C4-2B (cell line): ENCODE results near the gene PTPRN2.

Source experiments
- CTCF ChIP-seq: fragments of 450-650 bp; conservative IDR thresholded peaks from 2 replicates; pipeline ENCODE4 v1.5.1; 2017; ENCODE audit warnings: mild to moderate bottlenecking
- ZFX ChIP-seq: fragments of 450-650 bp; IDR thresholded peaks from 2 replicates; pipeline ENCODE4 v1.6.1; 2017

- no peak for TF ChIP-seq CTCF
- TF ChIP-seq ZFX, result no peak
These were observed 683.3 kb downstream of the PTPRN2 start for GRCh38 chr7:157904211-157904865.
